ENCODE data around the gene SRRM5.
"Not testable (repeated sequence)": the region's sequence is repeated elsewhere in the genome, so short reads cannot be mapped to it uniquely, and the experiment has no call there.

SRRM5 gene

DNA sequence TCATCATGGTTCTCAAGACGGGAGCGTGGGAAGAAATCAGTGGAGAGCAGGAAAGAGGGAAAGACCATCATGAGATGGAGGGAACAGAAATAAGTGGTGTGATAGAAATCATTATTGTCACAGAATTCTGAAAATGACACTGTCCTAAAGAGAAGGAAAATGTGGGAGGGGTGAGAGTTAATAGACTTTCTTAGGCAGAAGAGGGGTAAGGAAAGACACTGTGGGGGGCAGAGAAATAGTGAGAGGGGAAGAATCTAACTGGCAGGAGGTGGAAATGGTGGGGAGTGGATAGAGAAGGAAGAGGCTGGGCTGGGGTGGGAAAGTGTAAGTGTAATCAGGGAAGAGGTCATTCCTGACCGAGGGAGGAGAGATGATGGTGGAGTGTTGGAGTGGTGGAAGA lies 33.1 kb upstream of the SRRM5 start:
- DNase-seq (ENCODE audit: insufficient read length, low spot score) (no peak), FAIRE-seq (no peak)

DNA sequence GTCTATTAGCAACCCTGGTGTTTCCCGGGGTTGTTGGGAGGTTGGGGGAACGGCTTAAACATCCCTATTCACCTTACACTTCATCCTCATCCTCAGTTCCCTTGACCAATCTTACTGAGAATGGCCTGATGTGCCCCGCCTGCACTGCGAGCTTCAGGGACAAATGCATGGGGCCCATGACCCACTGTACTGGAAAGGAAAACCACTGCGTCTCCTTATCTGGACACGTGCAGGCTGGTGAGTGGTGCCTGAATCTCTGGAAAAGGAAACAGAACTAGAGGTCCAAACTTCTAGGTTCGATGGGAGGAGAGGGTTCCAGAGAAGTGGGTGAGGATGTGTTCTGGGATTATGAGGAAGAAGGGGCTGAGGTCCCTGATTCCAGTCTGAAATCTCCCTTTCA lies 30.4 kb upstream of the SRRM5 start:
- DNase-seq (ENCODE audit: insufficient read length, low spot score) = no peak
- TF ChIP-seq POLR2A (IDR thresholded peaks at IDR 0.05; ENCODE audit: low read depth, low read length) = no peak
- no peak for FAIRE-seq

More for the DNA sequence above, 33.1 kb upstream of the SRRM5 start:
- no peak for TF ChIP-seq POLR2A (IDR thresholded peaks at IDR 0.05; ENCODE audit: low read depth, low read length)

DNA sequence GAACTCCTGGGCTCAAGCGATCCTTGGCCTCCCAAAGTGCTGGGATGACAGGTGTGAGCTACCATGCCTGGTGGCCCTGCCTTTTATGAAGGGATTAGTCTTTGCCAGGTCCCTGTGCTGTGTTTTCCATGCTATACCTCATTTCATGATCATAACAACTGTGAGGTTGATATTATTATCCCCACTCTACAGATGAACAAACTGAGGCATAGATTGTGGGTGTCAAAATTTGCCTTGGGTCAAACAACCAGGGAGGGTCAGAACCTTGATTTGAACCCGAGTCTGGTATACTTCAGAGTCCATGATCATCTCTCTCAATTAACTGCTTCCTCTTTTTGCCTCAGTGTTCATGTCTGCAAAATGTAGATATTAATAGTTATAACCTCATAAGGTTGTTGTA lies 29.4 kb upstream of the SRRM5 start:
- no peak for TF ChIP-seq POLR2A (IDR thresholded peaks at IDR 0.05; ENCODE audit: low read depth, low read length)
- DNase-seq (ENCODE audit: insufficient read length, low spot score) = no peak
- FAIRE-seq = no peak

DNA sequence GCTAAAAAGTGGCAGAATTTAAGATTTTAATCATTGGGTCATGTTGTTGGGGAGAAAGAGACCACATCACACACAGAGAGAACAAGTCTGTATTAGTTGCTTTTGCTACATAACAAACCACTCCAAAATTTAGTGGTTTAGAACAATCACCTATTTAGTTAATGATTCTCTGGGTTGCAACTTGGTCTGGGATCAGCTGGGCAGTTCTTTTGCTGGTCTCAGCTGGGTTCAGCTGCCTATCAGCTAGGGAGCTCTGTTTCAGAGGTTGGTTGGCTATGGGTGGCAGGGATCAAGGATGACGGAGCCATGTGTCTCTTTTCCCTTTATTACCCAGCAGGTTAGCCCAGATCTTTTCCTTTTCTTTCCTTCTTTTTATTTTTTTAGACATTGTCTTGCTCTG lies 27.4 kb upstream of the SRRM5 start:
- FAIRE-seq = no peak
- DNase-seq (ENCODE audit: insufficient read length, low spot score) = no peak
- no peak for TF ChIP-seq POLR2A (IDR thresholded peaks at IDR 0.05; ENCODE audit: low read depth, low read length)

DNA sequence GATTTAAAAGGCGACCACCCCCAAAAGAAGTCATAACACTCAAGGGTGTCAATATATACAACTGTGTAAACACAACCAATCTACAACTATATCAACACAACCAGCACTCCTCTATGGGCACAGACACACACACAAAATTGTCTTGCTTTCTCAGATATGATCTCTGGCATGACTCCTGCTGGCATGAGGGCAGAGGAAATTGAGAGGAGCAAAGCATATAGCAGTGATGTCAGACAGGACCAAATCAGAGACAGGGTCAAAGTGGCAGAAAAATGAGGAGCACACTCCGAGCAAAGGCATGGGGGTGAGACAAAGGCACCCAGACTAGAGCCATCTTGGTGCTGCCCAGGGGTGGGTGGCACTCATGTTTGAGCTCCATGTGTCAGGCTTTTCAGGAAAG lies 25.5 kb upstream of the SRRM5 start:
- DNase-seq (ENCODE audit: insufficient read length, low spot score) = no peak
- no peak for TF ChIP-seq POLR2A (IDR thresholded peaks at IDR 0.05; ENCODE audit: low read depth, low read length)
- FAIRE-seq = no peak

DNA sequence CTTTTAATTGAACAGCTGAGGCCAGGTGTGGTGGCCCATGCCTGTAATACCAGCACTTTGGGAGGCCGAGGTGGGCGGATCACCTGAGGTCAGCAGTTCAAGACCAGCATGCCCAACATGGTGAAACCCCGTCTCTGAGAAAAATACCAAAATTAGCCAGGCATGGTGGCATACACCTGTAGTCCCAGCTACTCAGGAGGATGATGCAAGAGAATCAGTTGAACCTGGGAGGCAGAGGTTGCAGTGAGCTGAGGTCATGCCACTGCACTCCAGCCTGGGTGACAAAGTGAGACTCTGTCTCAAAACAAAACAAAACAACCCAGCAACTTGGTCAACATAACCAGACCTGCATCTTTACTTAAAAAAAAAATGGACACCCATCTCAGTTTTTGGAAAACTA lies 24.9 kb upstream of the SRRM5 start:
- FAIRE-seq; DNase-seq (ENCODE audit: insufficient read length, low spot score): not testable (repeated sequence)

DNA sequence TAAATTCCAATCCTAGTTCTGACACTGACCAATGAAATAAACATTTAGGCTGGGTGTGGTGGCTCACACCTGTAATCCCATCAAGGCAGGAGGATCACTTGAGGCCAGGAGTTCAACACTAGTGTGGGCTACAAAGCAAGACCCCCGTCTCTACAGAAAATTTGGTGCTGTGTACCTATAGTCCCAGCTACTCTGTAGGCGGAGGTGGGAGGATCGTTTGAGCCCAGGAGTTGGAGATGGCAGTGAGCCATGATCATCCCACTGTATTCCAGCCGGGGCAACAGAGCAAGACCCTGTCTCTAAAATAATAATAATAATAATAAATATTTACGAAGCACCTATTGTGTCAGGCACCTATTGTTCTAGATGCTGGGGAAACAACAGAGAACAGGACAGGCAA lies 22.6 kb upstream of the SRRM5 start:
- DNase-seq (ENCODE audit: insufficient read length, low spot score) (no peak), FAIRE-seq (no peak)
- TF ChIP-seq POLR2A (IDR thresholded peaks at IDR 0.05; ENCODE audit: low read depth, low read length) = no peak

DNA sequence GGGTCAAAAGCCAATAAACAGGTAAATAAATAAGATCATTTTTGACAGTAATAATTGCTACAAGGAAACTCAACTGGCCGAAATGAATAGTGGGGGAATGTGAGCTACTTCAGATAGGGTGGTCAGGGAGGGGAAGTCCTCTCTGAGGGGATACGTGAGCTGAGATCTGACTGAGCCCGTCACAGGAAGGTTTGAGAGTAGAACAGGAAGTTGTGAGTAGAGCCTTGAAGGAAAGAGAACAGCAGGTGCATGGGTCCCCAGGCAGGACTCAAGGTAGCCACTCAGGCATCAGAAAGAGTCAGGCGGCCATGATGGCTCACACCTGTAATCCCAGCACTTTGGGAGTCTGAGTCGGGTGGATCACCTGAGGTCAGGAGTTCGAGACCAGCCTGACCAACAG lies 22.2 kb upstream of the SRRM5 start:
- FAIRE-seq = no peak
- DNase-seq (ENCODE audit: insufficient read length, low spot score) = no peak
- TF ChIP-seq POLR2A (IDR thresholded peaks at IDR 0.05; ENCODE audit: low read depth, low read length) = no peak

DNA sequence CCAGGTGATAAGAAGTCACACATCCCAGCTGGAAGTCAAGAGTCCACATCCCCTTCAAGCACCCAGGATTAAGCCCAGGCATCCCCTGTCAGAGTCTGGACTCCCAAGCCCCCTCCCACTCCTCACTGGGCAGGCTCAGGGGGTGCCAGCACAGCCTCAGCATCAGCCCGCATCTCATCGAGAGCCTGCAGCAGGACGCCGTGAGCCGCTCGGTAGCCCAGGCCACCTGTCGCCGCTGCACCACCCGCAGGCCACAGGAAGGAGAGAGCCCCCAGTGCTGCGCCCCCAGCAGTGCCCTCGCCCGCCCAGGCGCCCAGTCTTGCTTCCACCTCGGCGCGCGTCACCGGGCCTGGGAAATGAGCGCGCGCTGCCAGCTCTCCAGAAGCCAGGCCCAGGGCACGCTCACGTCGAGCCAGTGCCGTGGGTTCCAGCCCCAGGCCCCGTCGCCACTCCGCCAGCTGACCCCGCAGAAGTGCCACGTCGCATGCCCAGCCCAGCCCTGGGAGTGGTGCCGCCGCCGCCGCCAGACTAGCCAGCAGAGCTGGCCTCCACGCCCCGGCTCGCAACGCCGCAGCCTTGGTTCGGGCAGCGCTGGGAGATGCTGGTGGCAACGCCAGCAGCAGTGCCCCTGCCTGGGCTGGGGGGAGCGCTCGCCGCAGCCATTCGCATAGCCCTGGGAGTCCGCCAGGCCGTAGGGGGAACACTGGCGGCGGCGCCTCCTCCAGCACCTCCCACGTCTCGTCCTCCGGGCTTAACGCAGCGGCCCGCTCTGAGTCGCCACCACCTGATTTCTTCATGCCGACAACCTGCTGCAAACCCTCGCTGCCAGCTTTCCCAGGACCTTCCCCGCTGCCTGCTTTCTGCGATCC lies 19.8 kb upstream of the SRRM5 start:
- DNase-seq (ENCODE audit: insufficient read length, low spot score) = no peak
- no peak for TF ChIP-seq POLR2A (IDR thresholded peaks at IDR 0.05; ENCODE audit: low read depth, low read length)
- FAIRE-seq = no peak

DNA sequence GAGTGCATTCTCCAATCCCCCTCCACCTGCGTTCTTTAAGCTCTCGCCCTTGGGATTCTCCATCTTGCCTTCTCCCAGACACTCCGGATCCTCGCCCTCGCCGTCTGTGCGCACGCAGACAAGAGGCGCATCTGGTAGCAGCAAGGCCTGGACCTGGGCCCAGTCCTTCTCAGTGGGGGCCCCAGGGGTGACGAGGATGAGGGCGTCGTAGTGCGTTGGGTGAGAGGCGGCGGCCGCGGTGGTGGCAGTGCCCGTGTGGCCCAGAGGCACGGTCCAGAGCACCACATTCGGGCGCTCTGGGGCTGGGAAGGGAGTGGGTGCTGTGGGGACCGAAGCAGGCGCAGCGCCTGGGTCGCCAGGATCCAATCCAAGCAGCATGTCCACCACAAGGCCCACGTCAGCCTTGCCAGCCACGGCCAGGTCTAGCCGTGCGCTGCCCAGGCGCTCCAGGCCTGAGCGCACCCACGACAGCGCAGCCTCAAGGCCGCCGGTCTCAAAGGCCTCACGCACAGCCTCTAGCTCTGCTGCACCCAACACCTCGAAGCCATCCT lies 19.0 kb upstream of the SRRM5 start:
- no peak for TF ChIP-seq POLR2A (IDR thresholded peaks at IDR 0.05; ENCODE audit: low read depth, low read length)
- FAIRE-seq = no peak
- no peak for DNase-seq (ENCODE audit: insufficient read length, low spot score)

DNA sequence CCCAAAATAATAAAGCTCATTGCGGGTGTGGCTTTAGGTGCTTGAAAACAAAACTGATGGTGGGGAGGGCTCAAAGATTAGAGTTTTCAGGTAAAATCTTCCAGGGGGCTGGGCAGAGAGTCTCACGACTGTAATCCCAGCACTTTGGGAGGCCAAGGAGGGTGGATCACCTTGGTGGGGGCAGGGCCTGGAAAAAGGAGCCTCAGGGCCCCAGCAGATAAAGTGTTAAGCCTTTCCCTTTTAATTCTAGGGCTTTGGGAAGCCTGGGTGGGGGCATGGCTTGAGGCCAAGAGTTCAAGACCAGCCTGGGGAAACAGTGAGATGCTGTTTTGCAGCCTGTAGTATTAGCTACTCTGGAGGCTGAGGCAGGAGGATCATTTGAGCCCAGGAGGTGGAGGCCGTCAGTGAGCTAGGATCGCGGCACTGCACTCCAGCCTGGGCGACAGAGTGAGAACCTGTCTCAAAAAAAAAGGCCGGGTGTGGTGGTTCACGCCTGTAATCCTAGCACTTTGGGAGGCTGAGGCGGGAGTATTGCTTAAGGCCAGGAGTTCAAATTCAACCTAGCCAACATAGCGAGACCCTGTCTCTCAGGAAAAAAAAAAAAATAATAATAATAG lies 17.7 kb upstream of the SRRM5 start:
- FAIRE-seq (no peak), DNase-seq (ENCODE audit: insufficient read length, low spot score) (no peak)
- TF ChIP-seq POLR2A (IDR thresholded peaks at IDR 0.05; ENCODE audit: low read depth, low read length) = no peak

DNA sequence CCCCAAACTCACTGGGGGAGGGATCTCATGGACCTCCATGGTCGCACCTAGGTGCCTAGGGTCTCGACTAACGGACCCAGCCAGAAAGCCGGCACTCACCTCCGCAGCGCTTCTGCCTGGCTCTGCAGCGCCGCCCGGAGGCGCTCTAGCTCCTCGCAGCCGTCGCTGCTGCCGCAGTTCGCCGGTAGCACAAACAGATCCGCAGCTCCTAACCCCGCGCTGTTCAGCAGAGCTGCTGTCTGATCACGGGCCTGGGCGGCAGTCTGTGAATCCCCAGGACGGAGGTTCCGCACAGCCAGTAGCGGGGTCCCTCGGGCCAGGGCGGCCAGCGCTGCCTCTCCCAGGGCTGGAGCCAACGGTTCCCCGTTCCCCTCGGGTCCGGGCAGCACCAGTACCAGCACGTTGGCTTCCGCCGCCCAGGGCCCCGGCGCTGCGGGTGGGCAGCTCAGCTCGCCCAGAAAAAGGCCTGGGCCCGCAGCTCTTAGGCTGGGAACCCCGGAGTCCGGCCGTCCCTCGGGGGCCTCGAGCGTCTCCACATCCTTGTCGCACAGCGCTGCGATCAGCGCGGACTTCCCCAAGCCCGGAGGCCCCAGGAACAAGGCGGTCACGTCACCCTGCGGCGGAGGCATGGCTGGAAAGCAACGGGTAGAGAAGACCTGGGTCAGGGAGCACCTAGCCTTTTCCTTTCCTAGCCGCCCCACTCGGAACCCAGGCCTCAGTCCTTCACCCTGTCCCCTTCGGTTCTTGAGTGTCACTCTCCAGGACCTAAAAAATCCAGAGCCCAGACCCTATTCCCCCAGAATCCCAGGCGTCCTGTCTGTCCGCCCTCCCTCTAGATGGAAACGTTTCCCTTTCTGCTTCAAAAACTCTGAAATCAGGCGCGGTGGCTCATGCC lies 16.9 kb upstream of the SRRM5 start:
- peak; percentile 71 for DNase-seq (ENCODE audit: insufficient read length, low spot score)
- no peak for TF ChIP-seq POLR2A (IDR thresholded peaks at IDR 0.05; ENCODE audit: low read depth, low read length)
- no peak for FAIRE-seq

DNA sequence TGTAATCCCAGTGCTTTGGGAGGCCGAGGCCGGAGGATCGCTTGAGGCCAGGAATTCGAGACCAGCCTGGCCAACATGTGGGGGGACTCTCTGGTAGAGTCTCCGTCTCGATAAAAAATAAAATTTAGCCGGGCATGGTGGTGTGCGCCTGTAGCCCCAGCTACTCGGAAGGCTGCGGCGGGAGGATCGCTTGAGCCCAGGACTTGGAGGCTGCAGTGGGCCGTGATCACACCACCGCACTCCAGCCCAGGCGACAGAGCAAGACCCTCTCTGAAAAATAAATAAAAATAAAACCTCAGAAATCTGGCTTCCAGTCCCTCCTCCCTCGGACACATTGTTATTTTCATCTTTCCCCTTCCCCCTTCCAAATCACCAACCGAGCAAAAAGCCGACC lies 16.3 kb upstream of the SRRM5 start:
- TF ChIP-seq POLR2A (IDR thresholded peaks at IDR 0.05; ENCODE audit: low read depth, low read length) = no peak
- FAIRE-seq = no peak
- no peak for DNase-seq (ENCODE audit: insufficient read length, low spot score)

Measured in H54 (cell line).